Posterior vena cava (tissue), 2 donors: ENCODE results near the gene GPR183. TPM values are rescaled to one million over a fixed set of nuclear protein-coding genes. Genes with fewer than 3 reads are reported as not detected.
A peak's percentile ranks its signal among the peaks of the same experiment; 100 is the strongest.

ENCODE experiments used
- DNase-seq: peaks from one replicate; pipeline ENCODE4 v3.0.0-alpha.2; 2020; ENCODE audit warnings: low spot score
- intact Hi-C, 2 donors: fragments of 100-400 bp; cut with DNase I; formaldehyde crosslinking; loops; one replicate each; pipeline versions ENCODE4 v1.14.1 to v1.14.2; 2022 to 2023
- total RNA-seq, 2 donors: library from RNA; stranded (reverse); fragmentation: NEBNext Ultra II Directional; extraction: Animal tissue kit (Norgen Biotek cat#: 25700); gene quantifications; one replicate each; pipeline ENCODE4 v1.2.1, GENCODE V29; 2021
- donor health status: DM: yes; HTN: yes; CAD: no.
- donor health status: DM: yes; HTN: yes; CAD: no.

Gene GPR183
- total RNA-seq, 2 donors from 2014 or later, result 12.1 to 14.7 TPM

DNA sequence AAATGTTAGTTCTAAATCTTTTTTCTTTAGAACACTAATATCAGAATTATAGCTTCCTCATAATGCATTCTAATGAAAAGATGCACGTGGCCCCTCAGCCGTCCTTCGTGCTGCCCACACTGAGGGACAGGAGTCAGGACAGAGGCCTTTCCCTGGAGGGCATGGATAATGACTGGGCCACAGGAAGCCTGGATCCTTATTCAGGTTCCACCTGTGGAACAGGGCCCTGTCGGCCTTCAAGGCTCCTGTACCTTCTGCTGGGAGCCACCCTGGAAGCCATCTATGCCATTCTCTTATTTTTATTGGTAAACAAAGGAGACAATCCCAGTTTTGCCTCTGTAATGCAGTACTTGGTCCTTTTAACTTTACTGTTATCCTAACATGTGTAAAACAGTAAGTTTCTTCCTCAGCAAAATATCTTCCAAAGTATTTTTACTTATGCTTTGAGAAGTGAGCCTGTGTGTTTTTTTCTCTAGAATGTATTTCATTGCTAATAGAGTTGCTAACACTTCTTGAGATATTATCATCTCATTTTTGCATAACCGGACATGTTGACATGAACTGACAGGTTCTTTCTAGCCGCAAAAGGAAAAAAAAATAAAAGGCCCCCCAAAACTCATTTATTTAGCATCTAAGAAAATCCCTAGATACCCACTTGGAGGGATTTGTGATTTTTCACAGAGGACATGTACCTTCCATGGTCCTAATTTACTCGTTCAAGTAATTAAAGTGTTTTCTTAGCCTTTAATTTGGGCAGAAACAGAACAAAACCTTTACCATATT is 6.0 kb downstream of the GPR183 start:
- DNase-seq, result no peak
- intact Hi-C loops, result no loop called here

DNA sequence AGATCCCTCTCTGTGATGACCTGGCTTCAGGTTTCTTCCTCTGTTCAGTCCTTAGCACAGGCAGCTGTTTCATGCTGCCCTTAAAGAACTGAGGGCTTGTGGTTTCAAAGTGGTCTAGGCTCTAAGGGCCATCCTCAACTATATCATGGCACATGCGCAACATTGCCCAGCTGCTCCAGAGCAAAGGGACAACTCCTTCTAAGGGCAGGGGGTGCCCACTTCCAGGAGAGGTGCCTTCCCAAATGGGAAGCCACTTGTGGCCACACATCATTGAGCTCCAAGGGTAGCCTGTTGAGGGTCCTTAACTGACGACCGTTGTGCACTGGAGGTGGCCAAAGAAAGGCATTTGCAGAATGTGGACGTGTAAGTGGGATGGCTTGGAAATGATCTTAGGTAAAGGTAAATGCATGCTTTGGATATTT is 7.3 kb downstream of the GPR183 start:
- intact Hi-C loops, result no loop called here
- no peak for DNase-seq

- intact Hi-C loops, result no loop called here
- DNase-seq, result no peak
Measured at GRCh38 chr13:99299256-99299919, 7.8 kb downstream of the GPR183 start.

- DNase-seq, result no peak
- intact Hi-C loops, result no loop called here
Measured at GRCh38 chr13:99298056-99298455, 9.1 kb downstream of the GPR183 start.

GRCh38 chr13:99297331-99297730 is 9.9 kb downstream of the GPR183 start:
- intact Hi-C loops, result no loop called here
- no peak for DNase-seq

- intact Hi-C loops, result no loop called here
Measured at GRCh38 chr13:99296398-99296797, 10.8 kb downstream of the GPR183 start.

DNA sequence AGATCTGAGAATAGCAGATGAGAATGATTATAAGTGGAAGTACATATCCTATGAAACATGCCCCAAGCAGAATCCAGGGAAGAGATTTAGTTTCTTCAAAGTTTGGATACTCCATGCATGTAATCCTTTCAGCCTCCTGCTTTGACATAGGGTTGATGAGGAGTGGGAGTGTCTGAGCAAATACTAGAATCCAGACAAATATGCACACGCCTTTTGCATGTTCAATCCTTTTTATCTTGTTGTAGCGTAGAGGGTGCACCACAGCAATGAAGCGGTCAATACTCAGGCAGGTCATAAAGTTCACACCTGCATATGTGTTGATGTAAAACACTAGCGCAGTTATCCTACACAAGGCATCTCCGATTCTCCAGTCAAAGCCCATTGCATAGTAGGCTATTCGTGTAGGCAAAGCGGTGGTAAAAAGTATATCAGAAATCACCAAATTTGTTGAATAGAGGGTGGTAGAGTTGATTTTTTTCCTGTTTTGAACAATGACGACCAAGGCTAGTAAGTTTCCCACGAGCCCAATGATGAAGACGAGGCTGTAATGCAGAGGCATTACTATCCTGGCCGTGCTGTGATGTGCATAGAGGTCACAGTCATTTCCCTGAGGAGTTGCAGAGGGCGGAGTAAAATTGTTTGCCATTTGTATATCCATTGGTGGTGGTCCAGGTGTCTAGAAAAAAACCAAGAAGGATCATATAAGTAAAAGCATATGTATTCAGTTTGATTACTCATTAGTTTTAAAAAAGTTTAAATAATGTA is 11.5 kb downstream of the GPR183 start:
- intact Hi-C loops, result no loop called here
- DNase-seq, result no peak

More at GRCh38 chr13:99296398-99296797, 10.8 kb downstream of the GPR183 start:
- no peak for DNase-seq

GRCh38 chr13:99294958-99295357 is 12.2 kb downstream of the GPR183 start:
- no peak for DNase-seq
- intact Hi-C loops, result no loop called here

DNA sequence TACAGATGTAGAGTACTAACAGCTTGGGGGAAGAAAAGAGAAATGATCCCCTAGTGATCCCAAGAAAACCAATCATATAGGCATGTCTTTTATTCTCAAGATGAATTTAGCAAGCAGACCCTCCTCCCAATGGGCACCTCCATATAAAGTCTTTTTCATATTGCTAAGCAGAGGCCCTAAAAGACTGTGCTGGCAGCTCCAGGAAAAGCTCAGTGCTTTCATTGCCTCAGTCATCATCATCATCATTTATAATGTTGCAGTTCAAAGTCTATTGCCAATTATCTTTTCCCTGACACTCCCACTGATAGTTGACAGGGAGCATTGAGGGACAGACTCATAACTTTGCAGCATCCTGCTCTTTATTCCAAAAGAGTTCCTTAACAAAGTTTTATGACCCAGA is 13.0 kb downstream of the GPR183 start:
- intact Hi-C loops, result no loop called here
- DNase-seq, result no peak

GRCh38 chr13:99293178-99293577 is 14.0 kb downstream of the GPR183 start:
- intact Hi-C loops, result no loop called here
- DNase-seq, result no peak

GRCh38 chr13:99290894-99291293 is 16.3 kb downstream of the GPR183 start:
- intact Hi-C loops, result no loop called here
- no peak for DNase-seq

DNA sequence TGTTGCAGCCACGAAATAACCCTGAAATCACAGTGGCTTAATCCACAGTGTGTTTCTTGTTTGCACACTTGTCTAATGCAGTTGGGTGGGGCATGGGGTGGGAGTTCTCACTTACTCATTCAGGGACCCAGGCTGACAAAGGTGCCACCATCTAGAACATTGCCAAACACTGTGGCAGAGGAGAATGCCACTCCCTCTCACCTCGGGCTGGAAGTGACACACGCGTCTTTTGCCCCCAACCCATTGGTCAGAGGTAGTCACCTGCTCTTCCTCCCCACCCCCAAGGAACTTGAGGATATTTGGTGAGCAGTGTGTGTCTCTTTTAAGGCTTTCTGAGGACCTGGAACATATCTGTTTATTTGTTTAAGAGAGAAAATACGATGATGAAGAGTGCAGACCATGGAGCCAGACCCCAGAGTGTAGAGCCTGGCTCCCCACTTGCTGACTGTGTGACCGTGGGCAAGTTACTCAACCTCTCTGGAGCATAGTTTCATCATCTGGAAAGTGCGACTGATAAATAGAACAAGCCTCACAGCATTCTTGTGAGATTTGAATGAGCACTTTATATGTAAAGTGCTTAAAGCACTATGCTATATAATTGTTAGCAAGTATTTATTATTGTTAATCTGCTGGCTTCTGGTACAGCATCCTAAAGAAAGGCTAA is 17.4 kb downstream of the GPR183 start:
- intact Hi-C loops, result no loop called here
- DNase-seq, result no peak

DNA sequence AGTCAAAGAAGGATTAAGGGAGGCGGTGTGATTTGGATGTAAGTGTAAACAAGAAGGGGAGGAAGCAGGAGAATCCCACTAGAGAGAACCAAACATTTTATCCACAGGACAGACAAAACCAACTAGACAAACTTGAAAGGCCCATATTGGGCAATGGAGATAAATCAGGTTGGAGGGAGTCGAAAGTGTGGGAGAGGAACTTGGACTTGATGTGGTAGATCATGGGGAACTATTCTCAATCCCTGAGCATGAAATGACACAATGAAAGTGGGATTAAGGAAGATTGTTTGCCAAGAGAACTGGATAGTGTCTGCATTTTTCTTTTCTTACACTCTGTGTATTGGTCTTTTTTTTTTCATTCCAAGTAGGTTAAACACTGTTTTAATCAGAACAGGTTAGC is 17.9 kb downstream of the GPR183 start:
- no peak for DNase-seq
- intact Hi-C loops, result no loop called here

DNA sequence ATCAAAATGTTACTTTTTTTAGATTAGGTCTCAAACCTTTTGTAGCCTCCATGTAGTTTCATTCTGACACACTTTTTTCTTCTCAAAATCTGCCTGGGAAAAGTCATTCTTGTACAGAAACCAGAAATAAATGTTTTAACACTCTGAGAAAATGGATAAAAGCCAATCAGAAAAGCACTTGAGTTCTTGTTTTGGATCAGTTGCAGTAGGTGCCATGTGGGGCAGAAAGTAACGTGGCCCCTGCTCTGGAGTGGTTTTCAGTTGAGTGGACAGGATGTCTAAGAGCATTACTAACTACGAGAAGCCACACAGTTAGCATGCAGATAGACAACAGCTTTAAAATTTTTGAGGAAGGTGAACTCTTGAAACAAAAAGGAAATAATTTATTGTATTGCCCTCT is 19.1 kb downstream of the GPR183 start:
- no peak for DNase-seq
- intact Hi-C loops, result no loop called here

GRCh38 chr13:99287551-99287950 is 19.6 kb downstream of the GPR183 start:
- intact Hi-C loops, result no loop called here

GRCh38 chr13:99285432-99286182 is 21.6 kb downstream of the GPR183 start:
- DNase-seq, result no peak
- intact Hi-C loops, result no loop called here

More at GRCh38 chr13:99287551-99287950, 19.6 kb downstream of the GPR183 start:
- no peak for DNase-seq

GRCh38 chr13:99282264-99283231 is 24.7 kb downstream of the GPR183 start:
- no peak for DNase-seq
- intact Hi-C loops, result no loop called here

GRCh38 chr13:99281811-99282263 is 25.4 kb downstream of the GPR183 start:
- intact Hi-C loops, result no loop called here

More at GRCh38 chr13:99281811-99282263, 25.4 kb downstream of the GPR183 start:
- peak; percentile 90 for DNase-seq
